ENCODE results near the gene GEMIN8.

Gene GEMIN8, protein sequence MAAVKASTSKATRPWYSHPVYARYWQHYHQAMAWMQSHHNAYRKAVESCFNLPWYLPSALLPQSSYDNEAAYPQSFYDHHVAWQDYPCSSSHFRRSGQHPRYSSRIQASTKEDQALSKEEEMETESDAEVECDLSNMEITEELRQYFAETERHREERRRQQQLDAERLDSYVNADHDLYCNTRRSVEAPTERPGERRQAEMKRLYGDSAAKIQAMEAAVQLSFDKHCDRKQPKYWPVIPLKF

DNA sequence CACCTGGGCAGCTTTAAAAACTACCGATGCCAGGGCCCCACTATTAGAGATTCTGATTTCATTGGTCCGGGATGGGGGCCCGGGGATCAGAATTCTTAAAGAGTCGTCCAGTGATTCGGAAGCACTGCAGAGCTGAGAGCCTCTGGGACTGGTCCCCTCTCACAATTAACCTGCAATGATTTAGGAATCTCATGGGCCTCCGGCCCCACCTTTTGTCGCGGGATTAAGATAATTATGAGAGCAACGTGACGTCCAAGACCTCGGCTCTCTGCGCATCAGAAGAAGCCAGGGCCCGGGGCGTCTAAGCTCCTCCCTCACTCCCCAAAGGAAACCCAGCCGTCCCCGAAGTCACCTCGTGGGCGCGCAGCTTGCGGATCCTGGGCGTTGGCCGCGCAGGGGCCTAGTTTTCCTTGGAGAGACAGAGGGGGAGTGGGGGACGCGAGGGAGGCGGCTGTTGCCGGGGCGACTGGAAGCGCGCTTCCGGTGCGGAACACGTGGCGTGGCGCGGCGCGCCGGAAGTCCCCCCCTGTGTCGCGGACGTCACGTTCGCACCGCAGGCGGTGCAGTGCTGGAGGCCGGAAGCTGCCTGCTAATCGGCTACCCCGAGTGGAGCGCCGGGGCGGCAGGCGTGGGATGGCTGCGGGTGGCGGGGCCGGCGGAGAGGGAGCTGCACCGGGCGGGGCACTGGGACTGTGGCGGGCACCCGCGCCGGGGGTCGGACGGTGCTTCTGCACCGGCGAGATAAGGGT is at the start of gene GEMIN8:
TSS of gene GEMIN8 (minus strand) at position 468 of the 749 bp plus-strand sequence. CDS start 8,414 bp downstream, outside the sequence.
- no peak for TF ChIP-seq Cebpa-rat (IDR thresholded peaks at IDR 0.05)
- peak within 1 kb of the TSS; percentile 58 to 74 (median 66) for H3K4me3 ChIP-seq
- H3K36me3 ChIP-seq, result no peaks in the 10 kb centered on the region
- H3K9ac ChIP-seq, result peak within 1 kb of the TSS; percentile 64 to 85 (median 81)
- H3K27me3 ChIP-seq, result peaks cover 93 to 100% (median 97%) of the 10 kb centered on the region in 11 experiments
- peaks cover 22 to 33% (median 30%) of the 10 kb centered on the region in 10 experiments for H3K4me1 ChIP-seq
- peak within 1 kb of the TSS; percentile 60 to 90 (median 82) for H3K27ac ChIP-seq
- H3K4me2 ChIP-seq, result peak within 1 kb of the TSS; percentile 62 to 83 (median 70)
- H4K20me1 ChIP-seq, result peaks cover 0 to 9% (median 0%) of the 10 kb centered on the region in 11 experiments; a peak in 7 of 22 replicates
- peaks cover 0 to 8% (median 0%) of the 10 kb centered on the region in 11 experiments; a peak in 6 of 22 replicates for H3K9me3 ChIP-seq (replicated peaks in 1 of 11)

DNA sequence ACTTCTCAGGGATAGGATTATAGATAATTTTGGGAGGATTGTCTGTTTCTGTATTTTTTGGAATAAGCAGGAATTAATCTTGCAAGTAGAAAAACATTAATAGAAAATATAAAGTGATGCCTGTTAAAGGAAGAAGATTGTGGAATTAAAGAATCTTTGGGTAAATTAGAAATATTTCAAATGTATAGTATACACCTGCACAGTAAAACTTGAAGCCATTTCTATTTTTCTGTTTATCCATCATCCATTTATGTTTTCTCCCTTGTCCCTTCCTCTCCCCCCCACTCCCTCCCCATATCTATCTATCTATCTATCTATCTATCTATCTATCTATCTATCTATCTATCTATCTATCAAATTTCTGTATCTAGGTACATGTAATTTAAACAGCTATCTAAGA is 46.9 kb upstream of the GEMIN8 start:
- H3K36me3 ChIP-seq, result no peaks in the 10 kb centered on the region
- H4K20me1 ChIP-seq, result no peaks in the 10 kb centered on the region; a peak in 1 of 22 replicates
- no peak overlapping the region for H3K4me2 ChIP-seq
- H3K27me3 ChIP-seq, result peaks cover 85 to 100% (median 93%) of the 10 kb centered on the region in 11 experiments
- no peak overlapping the region for H3K4me3 ChIP-seq
- H3K9ac ChIP-seq, result no peak overlapping the region
- no peak for TF ChIP-seq Cebpa-rat (IDR thresholded peaks at IDR 0.05)
- H3K9me3 ChIP-seq (replicated peaks in 1 of 11), result no peaks in the 10 kb centered on the region
- no peaks in the 10 kb centered on the region for H3K4me1 ChIP-seq
- H3K27ac ChIP-seq, result no peak overlapping the region

DNA sequence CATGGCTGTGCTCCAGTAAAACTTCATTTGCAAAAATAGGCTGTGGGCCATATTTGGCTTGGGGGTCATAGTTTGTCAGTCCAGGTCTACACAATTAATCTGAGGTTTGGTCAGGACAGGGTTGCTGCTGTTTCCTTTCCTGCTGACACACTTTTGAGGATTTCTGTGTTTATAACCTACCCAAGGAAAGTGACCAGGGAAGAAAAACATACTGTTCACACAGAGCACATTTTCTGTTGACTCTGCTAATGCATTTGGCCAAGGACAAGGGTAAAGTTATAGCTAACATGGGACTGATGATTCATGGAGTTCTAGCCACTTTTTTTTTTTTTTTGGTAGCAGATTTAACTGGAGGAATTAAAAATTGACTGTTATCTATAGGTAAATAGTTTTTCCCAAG is 43.9 kb upstream of the GEMIN8 start:
- no peaks in the 10 kb centered on the region; a peak in 1 of 22 replicates for H4K20me1 ChIP-seq
- no peak overlapping the region for H3K4me3 ChIP-seq
- H3K36me3 ChIP-seq, result no peaks in the 10 kb centered on the region
- TF ChIP-seq Cebpa-rat (IDR thresholded peaks at IDR 0.05), result no peak
- no peak overlapping the region for H3K4me2 ChIP-seq
- H3K27me3 ChIP-seq, result peaks cover 87 to 100% (median 98%) of the 10 kb centered on the region in 11 experiments
- no peak overlapping the region for H3K9ac ChIP-seq
- H3K4me1 ChIP-seq, result no peaks in the 10 kb centered on the region
- no peaks in the 10 kb centered on the region; a peak in 1 of 22 replicates for H3K9me3 ChIP-seq (replicated peaks in 1 of 11)
- no peak overlapping the region for H3K27ac ChIP-seq

DNA sequence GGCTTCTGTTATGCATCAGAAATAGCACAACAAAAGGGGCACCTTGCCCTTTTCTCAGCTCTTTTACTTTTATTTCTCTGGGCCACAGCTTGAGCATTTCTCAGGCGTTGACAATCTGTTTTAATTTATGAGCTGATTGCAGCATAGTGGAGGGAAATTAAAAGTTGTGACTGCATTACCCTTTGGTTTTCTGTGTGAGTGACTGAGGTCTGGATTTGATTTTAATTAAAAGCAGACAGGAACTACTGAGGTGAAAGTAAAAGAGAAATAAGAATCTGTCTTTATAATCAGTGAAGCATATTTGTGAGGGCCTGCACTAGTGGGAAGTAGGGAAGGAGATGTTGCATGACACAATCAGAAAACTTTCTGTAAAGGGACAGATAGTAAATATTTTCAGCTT is 43.4 kb upstream of the GEMIN8 start:
- Histone ChIP-seq H3K4me1 (no peaks in the 10 kb centered on the region), H3K4me3 (no peak overlapping the region), H3K4me2 (no peak overlapping the region), H3K27me3 (peaks cover 87 to 100% (median 98%) of the 10 kb centered on the region in 11 experiments), H3K9me3 (replicated peaks in 1 of 11) (no peaks in the 10 kb centered on the region; a peak in 1 of 22 replicates), H3K36me3 (no peaks in the 10 kb centered on the region), H3K9ac (no peak overlapping the region), H4K20me1 (no peaks in the 10 kb centered on the region; a peak in 1 of 22 replicates), H3K27ac (no peak overlapping the region)
- no peak for TF ChIP-seq Cebpa-rat (IDR thresholded peaks at IDR 0.05)

DNA sequence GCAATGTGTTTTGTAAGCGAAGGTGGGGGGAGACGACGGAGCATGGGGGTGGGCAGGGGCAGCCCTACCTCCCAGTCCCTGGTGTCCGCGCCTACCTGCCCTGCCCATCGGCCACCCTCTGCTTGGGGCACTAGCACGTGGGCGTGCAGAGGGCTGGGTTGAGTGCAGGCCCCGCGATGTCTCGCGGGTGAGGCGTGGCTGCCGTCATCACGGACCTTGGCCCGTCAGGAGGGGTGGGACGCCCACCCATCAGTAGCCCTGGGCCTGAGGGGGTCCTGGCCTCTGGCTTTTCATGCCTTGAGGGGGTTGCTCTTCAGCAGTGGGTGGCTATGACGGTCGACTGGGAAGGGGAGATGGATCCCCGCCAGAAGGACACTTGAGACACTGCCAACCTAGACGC is 36.1 kb upstream of the GEMIN8 start:
- Histone ChIP-seq H3K4me3 (no peak overlapping the region), H3K4me1 (no peaks in the 10 kb centered on the region), H3K27me3 (peaks cover 87 to 95% (median 94%) of the 10 kb centered on the region in 11 experiments), H3K9me3 (replicated peaks in 1 of 11) (peaks cover 0 to 6% (median 0%) of the 10 kb centered on the region in 11 experiments; a peak in 3 of 22 replicates), H3K9ac (no peak overlapping the region), H3K36me3 (no peaks in the 10 kb centered on the region), H3K4me2 (no peak overlapping the region), H4K20me1 (peaks cover 0 to 7% (median 0%) of the 10 kb centered on the region in 11 experiments; a peak in 2 of 22 replicates), H3K27ac (no peak overlapping the region)
- no peak for TF ChIP-seq Cebpa-rat (IDR thresholded peaks at IDR 0.05)

DNA sequence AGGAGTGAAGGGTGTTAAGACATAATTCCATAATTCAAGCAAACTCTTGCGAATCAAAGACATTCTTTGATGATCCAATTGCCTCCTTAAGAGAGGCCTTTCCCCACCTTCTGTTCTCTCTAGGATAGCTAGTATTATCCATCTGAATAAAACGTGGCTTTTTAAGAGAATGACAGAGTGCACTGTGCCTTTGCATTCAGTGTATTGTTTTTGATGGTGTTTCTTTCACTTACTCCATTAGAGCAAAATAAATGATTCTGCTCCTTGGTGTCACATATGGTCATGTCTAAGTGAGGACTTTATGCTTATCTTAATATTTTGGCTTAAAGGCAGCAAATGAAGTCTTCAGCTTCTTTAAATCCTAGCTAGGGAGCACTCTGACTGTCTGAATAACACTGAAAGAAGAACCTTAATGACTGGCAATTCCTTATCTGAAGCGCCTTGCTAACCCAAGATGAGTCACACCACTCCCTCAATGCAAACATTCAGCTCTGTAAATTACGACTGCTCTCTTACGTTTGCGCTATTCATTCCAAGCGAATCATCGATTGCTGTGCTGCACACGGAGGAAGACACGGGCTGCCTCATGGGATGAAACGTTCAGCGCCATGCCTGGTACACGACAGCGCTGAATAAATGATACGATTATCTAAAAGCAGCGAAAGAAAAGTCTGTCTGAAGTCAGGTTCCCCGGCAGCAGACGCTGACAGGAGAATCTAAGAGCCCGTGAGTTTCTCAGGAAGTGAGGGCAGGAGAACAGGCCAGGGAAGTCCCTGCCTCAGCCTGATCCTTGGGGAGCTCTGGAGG is 35.1 kb upstream of the GEMIN8 start:
- no peak overlapping the region for H3K4me2 ChIP-seq

DNA sequence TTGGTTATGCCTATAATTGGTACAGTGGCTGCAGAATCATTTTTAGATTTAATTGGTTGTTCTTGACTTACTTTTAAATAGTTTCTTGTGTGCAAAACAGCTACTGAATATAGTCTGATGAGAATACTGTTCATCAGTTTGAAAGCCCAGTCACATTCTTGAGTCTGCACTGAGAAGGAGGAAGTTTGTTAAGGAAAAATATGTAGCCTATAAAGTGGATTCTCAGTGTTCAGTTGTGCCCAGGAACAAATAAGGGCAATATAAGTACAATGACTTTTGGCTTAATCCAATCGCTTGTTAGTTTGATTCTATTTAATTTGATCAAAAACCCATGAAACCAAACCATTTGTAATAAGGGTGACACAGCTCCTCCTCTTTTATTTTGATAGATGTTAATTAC is 32.8 kb upstream of the GEMIN8 start:
- no peak overlapping the region for H3K27ac ChIP-seq
- H3K9me3 ChIP-seq (replicated peaks in 1 of 11), result peaks cover 0 to 13% (median 0%) of the 10 kb centered on the region in 11 experiments; a peak in 3 of 22 replicates
- no peak overlapping the region for H3K4me2 ChIP-seq
- no peaks in the 10 kb centered on the region for H3K36me3 ChIP-seq
- no peak overlapping the region for H3K4me3 ChIP-seq
- no peak overlapping the region for H3K9ac ChIP-seq
- no peaks in the 10 kb centered on the region for H3K4me1 ChIP-seq
- TF ChIP-seq Cebpa-rat (IDR thresholded peaks at IDR 0.05), result no peak
- H4K20me1 ChIP-seq, result peaks cover 0 to 4% (median 0%) of the 10 kb centered on the region in 11 experiments; a peak in 1 of 22 replicates
- H3K27me3 ChIP-seq, result peaks cover 90 to 96% (median 94%) of the 10 kb centered on the region in 11 experiments

More for the DNA sequence above, 35.1 kb upstream of the GEMIN8 start:
- no peak overlapping the region for H3K27ac ChIP-seq
- H3K4me1 ChIP-seq, result no peaks in the 10 kb centered on the region
- peaks cover 0 to 6% (median 0%) of the 10 kb centered on the region in 11 experiments; a peak in 3 of 22 replicates for H3K9me3 ChIP-seq (replicated peaks in 1 of 11)
- no peak overlapping the region for H3K4me3 ChIP-seq
- H4K20me1 ChIP-seq, result peaks cover 0 to 7% (median 0%) of the 10 kb centered on the region in 11 experiments; a peak in 2 of 22 replicates
- H3K9ac ChIP-seq, result no peak overlapping the region
- peaks cover 87 to 95% (median 94%) of the 10 kb centered on the region in 11 experiments for H3K27me3 ChIP-seq
- TF ChIP-seq Cebpa-rat (IDR thresholded peaks at IDR 0.05), result no peak
- H3K36me3 ChIP-seq, result no peaks in the 10 kb centered on the region

DNA sequence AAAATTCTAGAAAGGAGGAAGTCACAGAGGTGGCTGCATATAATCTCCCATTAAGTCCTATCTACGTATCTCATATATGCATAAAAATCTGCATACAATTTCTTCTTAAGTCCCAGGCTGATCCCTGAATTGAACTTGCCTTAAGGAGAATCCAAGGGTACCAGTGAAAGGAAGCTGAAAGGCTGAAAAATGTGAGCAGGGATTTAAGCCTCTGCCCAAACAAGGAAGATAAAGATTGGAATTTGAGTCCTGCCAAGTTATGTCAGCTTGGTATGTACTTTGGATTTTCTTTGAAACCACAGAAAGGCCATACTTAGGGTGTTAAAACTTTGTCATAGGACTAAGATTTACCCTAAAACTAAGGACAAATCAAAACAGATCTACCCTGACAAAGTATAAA is 26.5 kb upstream of the GEMIN8 start:
- H3K27me3 ChIP-seq, result peaks cover 95 to 100% (median 99%) of the 10 kb centered on the region in 11 experiments
- no peak overlapping the region for H3K27ac ChIP-seq
- no peaks in the 10 kb centered on the region; a peak in 3 of 22 replicates for H4K20me1 ChIP-seq
- no peak overlapping the region for H3K4me2 ChIP-seq
- H3K4me1 ChIP-seq, result no peaks in the 10 kb centered on the region
- H3K9ac ChIP-seq, result no peak overlapping the region
- peaks cover 0 to 13% (median 0%) of the 10 kb centered on the region in 11 experiments; a peak in 2 of 22 replicates for H3K9me3 ChIP-seq (replicated peaks in 1 of 11)
- no peak for TF ChIP-seq Cebpa-rat (IDR thresholded peaks at IDR 0.05)
- H3K36me3 ChIP-seq, result no peaks in the 10 kb centered on the region
- H3K4me3 ChIP-seq, result no peak overlapping the region

Measured in BLaER1 treated with 17β-estradiol and CSF1 and Interleukin-3, amounts not matched to agents 10 nM and 100 nM (cell line).